T-helper 22 cell (primary cell): Measurements from ENCODE around the gene BCAS3.

Source experiments
- DNase-seq: peaks from one replicate; pipeline ENCODE4 v3.0.0-alpha.2; 2020; ENCODE audit warnings: low read depth

Gene BCAS3

DNA sequence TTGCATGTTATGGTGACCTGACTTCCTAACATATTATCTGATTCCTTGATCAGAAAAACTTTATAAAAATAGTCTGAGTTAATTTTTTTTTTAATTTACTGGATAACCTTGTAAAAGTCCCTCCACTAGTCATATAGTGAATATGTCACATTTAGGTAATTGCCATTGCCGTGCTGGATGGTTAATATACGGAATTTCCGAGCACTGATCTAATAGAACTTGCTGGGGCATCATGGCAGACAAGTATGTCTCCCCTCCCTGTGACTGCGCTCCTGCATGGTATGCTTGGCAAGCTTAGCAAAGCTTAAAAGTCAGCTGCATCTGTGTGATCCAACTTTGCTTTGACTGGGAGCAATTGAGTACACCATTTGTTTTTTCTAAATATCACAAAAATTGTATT, 482.6 kb downstream of the BCAS3 start:
- no peak for DNase-seq

GRCh38 chr17:61160789-61161445, 483.3 kb downstream of the BCAS3 start:
- no peak for DNase-seq

- DNase-seq: no peak
Observed at GRCh38 chr17:61161615-61162134, 484.0 kb downstream of the BCAS3 start.

GRCh38 chr17:61164517-61164916, 486.9 kb downstream of the BCAS3 start:
- no peak for DNase-seq

DNA sequence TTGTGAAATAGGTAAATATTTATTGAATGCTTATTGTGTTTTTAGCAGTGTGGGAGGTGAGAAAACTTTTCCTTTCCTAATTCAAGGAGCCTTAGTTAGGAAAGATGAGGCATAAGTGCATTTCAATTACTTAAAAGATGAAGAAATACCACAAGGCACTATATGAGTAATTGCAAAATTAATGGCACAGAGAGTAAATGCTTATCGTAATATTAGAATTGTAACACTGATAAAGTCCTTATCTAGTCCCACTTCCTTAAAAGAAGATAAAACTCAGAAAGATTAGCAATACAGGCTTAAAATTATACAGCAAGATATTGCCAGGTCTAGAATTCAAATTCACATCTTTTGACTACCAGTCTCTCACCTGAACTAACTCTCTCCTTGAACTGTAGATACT, 489.4 kb downstream of the BCAS3 start:
- no peak for DNase-seq

- DNase-seq: no peak
Observed at GRCh38 chr17:61168506-61168905, 490.9 kb downstream of the BCAS3 start.

DNA sequence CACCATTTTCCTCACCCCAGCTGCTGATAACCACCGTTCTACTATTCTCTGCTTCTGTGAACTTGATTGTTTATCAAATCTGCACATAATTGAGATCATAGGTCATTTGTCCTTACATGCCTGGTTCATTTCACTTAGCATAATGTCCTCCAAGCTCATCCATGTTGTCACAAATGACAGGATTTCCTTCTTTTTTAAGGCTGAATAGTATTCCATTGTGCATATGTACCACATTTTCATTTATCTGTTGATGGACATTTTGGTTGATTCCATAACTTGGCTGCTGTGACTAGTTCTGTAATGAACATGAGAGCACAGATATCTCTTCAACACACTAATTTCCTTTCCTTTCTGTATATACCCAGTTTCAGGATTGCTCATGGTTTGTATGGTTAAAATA, 496.7 kb downstream of the BCAS3 start:
- no peak for DNase-seq

DNA sequence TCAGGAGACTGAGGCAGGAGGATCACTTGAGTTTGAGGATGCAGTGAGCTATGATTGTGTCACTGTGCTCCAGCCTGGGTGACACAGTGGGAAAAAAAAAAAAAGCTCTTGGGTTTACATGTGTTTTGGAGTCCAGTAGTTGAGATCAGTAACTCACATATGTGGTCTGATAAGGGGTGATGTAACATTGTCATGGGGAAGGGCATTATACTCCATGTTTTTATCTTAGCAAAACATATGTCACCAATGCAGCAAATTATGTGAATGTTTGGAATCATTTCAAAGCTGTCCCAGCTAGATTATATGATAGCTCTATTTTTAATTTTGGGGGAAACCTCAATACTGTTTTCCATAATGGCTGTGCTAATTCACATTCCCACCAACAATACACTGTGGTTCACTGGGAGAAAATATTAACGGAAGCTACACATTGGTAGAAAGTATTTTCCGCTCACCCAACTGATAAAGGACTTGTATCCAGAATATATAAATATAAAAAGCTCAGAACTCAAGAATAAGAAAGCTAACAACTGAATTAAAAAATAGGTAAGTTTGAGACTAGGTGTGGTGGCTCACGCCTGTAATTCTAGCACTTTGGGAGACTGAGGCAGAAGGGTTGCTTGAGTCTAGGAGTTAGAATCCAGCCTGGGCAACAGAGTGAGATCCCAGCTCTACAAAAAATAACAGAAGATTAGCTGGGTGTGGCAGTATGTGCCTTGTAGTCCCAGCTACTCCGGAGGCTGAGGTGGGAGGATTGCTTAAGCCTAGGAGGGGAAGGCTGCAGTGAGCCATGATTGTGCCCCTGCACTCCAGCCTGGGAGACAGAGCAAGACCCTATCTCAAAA, 497.9 kb downstream of the BCAS3 start:
- DNase-seq: no peak

GRCh38 chr17:61177351-61177750, 499.7 kb downstream of the BCAS3 start:
- no peak for DNase-seq

DNA sequence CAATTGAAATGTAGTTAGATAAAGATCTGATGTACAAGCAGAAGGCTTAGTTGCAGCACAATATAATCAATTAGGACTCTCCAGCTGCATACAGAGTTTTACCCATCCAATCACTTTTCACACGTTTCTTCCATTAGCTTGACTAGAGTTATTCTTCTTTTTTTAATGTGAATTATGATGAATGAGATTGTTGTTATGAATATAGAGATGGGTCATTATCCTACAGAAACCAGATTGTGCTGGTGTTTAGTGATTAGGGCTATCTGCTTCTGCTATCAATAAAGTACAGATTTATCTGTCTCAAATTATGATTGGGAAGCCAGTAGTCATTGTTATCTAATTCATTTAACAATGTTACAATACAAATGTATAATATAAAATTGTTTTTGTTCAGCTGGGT, 500.6 kb downstream of the BCAS3 start:
- no peak for DNase-seq

DNA sequence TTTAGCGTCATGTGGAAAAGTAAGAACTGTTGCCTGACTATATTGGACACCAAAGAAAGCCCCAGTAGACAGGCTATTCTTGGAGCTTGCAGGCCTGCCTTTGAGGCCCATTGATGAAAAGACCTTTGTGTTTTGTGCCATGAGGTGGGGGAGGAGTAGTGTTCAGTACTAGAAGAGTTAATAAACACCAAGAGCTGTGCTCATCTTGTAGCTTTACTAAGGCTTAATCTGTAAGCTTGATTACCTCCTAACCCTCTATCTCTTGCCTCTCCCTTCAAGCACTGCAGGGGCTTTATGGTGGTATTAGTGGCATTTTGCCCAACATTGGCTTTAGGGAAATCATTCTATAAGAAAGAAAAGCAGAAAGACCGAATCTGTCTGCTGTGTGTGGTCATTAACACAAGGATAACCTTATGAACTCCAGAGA, 501.7 kb downstream of the BCAS3 start:
- DNase-seq: no peak

GRCh38 chr17:61183793-61184192, 506.1 kb downstream of the BCAS3 start:
- no peak for DNase-seq

- no peak for DNase-seq
Observed at GRCh38 chr17:61185385-61185784, 507.7 kb downstream of the BCAS3 start.

GRCh38 chr17:61187038-61187437, 509.4 kb downstream of the BCAS3 start:
- DNase-seq: no peak

DNA sequence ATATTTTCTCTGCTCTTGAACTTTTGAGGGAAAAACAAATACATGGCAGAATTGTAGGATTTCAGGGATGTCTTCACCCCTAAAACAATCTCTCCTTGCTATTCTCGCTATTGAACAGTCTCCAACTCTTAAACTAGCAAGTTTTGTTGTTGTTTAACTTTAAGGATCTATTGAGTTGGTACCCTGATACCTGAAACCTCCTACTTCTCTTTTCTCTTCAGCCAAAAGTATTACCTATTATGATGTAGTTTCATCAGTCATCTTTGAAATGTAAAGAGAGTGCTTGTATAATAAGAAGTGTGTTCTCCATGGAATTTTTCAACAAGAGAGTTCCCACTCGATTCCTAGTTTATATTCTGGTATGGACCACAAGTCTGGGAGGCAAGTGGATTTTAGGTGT, 510.4 kb downstream of the BCAS3 start:
- DNase-seq: no peak

- DNase-seq: no peak
Observed at GRCh38 chr17:61189968-61190367, 512.3 kb downstream of the BCAS3 start.

DNA sequence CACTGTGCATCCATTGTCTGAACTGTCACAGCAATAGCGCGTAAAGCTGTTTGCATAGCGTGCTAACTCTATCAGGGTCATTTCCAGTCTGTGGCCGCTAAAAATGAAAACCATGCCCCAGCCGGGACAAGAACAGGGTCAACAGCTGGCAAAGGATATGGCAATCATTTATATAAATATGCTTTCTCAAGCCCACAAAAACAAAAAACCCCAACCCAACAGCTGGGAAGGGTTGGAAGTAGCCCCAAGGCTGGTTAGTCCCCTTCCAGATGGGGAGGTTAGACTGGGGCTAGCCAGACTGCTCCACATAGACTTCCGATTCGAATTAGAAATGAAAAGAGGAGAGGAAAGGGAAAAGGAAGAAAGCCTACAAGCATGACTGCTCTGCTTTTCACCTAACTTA, 518.7 kb downstream of the BCAS3 start:
- no peak for DNase-seq

DNA sequence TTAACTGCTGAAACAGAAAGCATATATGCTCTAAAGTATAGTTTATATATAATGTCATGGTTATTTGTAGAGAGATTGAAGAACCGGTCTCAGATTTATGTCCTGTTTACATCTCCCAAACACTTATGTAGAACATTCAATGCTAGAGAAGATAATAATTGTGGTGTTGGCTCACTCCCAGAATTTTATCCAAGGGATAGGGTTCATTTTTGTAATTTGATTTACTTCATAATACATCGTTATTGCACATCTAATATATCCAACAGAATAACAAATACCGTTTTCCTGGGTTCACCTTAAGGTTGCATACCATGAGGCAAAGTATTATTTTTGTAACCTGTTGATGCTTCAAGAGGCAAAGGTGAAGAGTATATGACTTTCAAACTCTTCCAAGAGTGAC, 519.1 kb downstream of the BCAS3 start:
- DNase-seq: no peak

- DNase-seq: no peak
Observed at GRCh38 chr17:61199431-61200338, 522.0 kb downstream of the BCAS3 start.

GRCh38 chr17:61200339-61200715, 522.7 kb downstream of the BCAS3 start:
- no peak for DNase-seq

- DNase-seq: no peak
Observed at GRCh38 chr17:61201211-61201610, 523.6 kb downstream of the BCAS3 start.

DNA sequence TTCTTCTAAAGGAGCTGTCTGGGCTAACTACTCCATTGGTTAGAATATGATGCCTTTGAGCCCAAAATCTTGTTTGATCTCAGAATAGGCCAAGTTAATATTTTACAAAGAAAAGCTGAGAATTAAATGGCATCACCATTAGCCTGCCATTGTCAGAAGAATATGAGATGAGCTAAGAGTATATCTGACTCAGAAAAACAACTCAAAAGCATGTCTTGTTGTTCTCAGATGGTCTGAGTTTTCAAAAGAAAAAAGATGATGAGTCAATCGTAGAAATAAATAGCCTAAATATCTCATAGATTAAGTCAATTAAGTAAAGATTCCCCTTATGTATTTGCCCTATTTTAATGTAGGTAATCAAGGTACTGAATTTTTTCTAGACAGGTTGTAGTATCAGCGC, 524.9 kb downstream of the BCAS3 start:
- DNase-seq: no peak
